H9 (cell line): ENCODE data around the gene RSPRY1. TPM values are rescaled to one million over a fixed set of nuclear protein-coding genes. Genes with fewer than 3 reads are reported as not detected.

Experiments
- DNase-seq: peaks from one replicate; pipeline ENCODE4 v3.0.0-alpha.2; 2017
- H2AFZ ChIP-seq: one replicate; pipeline ENCODE4 v1.6.1; 2013; ENCODE audit warnings: mild to moderate bottlenecking, low read length, control low read depth, moderate library complexity
- H2AK5ac ChIP-seq: 2 replicates; pipeline ENCODE4 v1.6.1; 2013; ENCODE audit warnings: low read length, control low read depth, mixed read lengths; ENCODE audit not compliant: insufficient read length
- H2BK120ac ChIP-seq: one replicate; pipeline ENCODE4 v1.6.1; 2013; ENCODE audit warnings: low read depth, mild to moderate bottlenecking, low read length, control low read depth, inconsistent platforms; ENCODE audit not compliant: poor library complexity, severe bottlenecking
- H2BK12ac ChIP-seq: 2 replicates; pipeline ENCODE4 v1.6.1; 2013; ENCODE audit warnings: low read length, control low read depth, mixed read lengths, low read depth; ENCODE audit not compliant: insufficient read length
- H2BK15ac ChIP-seq: 2 replicates; pipeline ENCODE4 v1.6.1; 2013; ENCODE audit warnings: low read depth, low read length, control low read depth
- H2BK20ac ChIP-seq: one replicate; pipeline ENCODE4 v1.6.1; 2013; ENCODE audit warnings: low read depth, mild to moderate bottlenecking, low read length, control low read depth, inconsistent platforms; ENCODE audit not compliant: poor library complexity, severe bottlenecking
- H2BK5ac ChIP-seq: 2 replicates; pipeline ENCODE4 v1.6.1; 2013; ENCODE audit warnings: low read length, control low read depth, mixed read lengths; ENCODE audit not compliant: insufficient read length
- H3K14ac ChIP-seq: 2 replicates; pipeline ENCODE4 v1.6.1; 2013; ENCODE audit warnings: low read length, control low read depth; ENCODE audit not compliant: insufficient read depth
- H3K18ac ChIP-seq: 2 replicates; pipeline ENCODE4 v1.6.1; 2013; ENCODE audit warnings: low read depth, mild to moderate bottlenecking, mixed read lengths, low read length, control low read depth; ENCODE audit not compliant: insufficient read length
- H3K23ac ChIP-seq: 2 replicates; pipeline ENCODE4 v1.6.1; 2013; ENCODE audit warnings: low read length, control low read depth, mixed read lengths, low read depth; ENCODE audit not compliant: insufficient read length
- H3K23me2 ChIP-seq: 2 replicates; pipeline ENCODE4 v1.6.1; 2013; ENCODE audit warnings: low read depth, mild to moderate bottlenecking, mixed read lengths, low read length, control low read depth; ENCODE audit not compliant: insufficient read length, poor library complexity, severe bottlenecking
- H3K27ac ChIP-seq: 2 replicates; pipeline ENCODE4 v1.5.1; 2013; ENCODE audit warnings: low read length, control low read depth, mixed read lengths, low read depth; ENCODE audit not compliant: insufficient read length
- H3K27me3 ChIP-seq: 2 replicates; pipeline ENCODE4 v1.6.1; 2013; ENCODE audit warnings: low read length, control low read depth, inconsistent platforms; ENCODE audit not compliant: insufficient read depth
- H3K4ac ChIP-seq: 2 replicates; pipeline ENCODE4 v1.6.1; 2013; ENCODE audit warnings: low read depth, mild to moderate bottlenecking, control low read depth, inconsistent platforms, low read length, moderate library complexity
- H3K4me1 ChIP-seq: 2 replicates; pipeline ENCODE4 v1.6.1; 2013; ENCODE audit warnings: low read length, control low read depth, inconsistent platforms; ENCODE audit not compliant: insufficient read depth
- H3K4me2 ChIP-seq: 2 replicates; pipeline ENCODE4 v1.6.1; 2013; ENCODE audit warnings: low read length, control low read depth, mixed read lengths; ENCODE audit not compliant: insufficient read length, insufficient read depth
- H3K56ac ChIP-seq: 2 replicates; pipeline ENCODE4 v1.6.1; 2013; ENCODE audit warnings: low read depth, mild to moderate bottlenecking, mixed read lengths, low read length, control low read depth; ENCODE audit not compliant: insufficient read length
- H3K79me1 ChIP-seq: 2 replicates; pipeline ENCODE4 v1.6.1; 2013; ENCODE audit warnings: low read depth, mild to moderate bottlenecking, moderate library complexity, low read length, control low read depth, inconsistent platforms; ENCODE audit not compliant: insufficient read depth, poor library complexity, severe bottlenecking
- H3K79me2 ChIP-seq: 2 replicates; pipeline ENCODE4 v1.6.1; 2013; ENCODE audit warnings: low read length, control low read depth, inconsistent platforms; ENCODE audit not compliant: insufficient read depth
- H3K9ac ChIP-seq: 2 replicates; pipeline ENCODE4 v1.6.1; 2013; ENCODE audit warnings: low read length, control low read depth, mixed read lengths; ENCODE audit not compliant: insufficient read length; ENCODE audit errors: extremely low read depth
- H3K9me3 ChIP-seq: one replicate; pipeline ENCODE4 v1.6.1; 2013; ENCODE audit warnings: low read depth, low read length, inconsistent platforms; ENCODE audit not compliant: control insufficient read depth
- H3T11ph ChIP-seq: one replicate; pipeline ENCODE4 v1.6.1; 2013; ENCODE audit warnings: mild to moderate bottlenecking, low read length, control low read depth, inconsistent platforms
- H4K20me1 ChIP-seq: one replicate; pipeline ENCODE4 v1.6.1; 2013; ENCODE audit not compliant: control insufficient read depth, insufficient read length, insufficient read depth
- H4K5ac ChIP-seq: 2 replicates; pipeline ENCODE4 v1.6.1; 2013; ENCODE audit warnings: low read depth, mild to moderate bottlenecking, mixed read lengths, low read length, control low read depth; ENCODE audit not compliant: insufficient read length
- H4K8ac ChIP-seq: replicated peaks from 2 replicates; pipeline ENCODE4 v1.6.1; 2013; ENCODE audit warnings: low read length, control low read depth, mixed read lengths, low read depth; ENCODE audit not compliant: insufficient read length
- H4K91ac ChIP-seq: 2 replicates; pipeline ENCODE4 v1.6.1; 2013; ENCODE audit warnings: low read depth, mild to moderate bottlenecking, moderate library complexity, mixed read lengths, low read length, control low read depth; ENCODE audit not compliant: insufficient read length
- H3K27ac Mint-ChIP-seq, 3 experiments: 2 replicates in 2 of 3; 3 replicates in 1 of 3; pipeline ENCODE4 v1.8.0; 2020 to 2021; ENCODE audit warnings: mixed read lengths in 3 of 3, mild to moderate bottlenecking in 1 of 3, moderate library complexity in 1 of 3
- H3K27me3 Mint-ChIP-seq: 2 replicates; pipeline ENCODE4 v1.8.0; 2021; ENCODE audit warnings: low read depth, mild to moderate bottlenecking, moderate library complexity, mixed read lengths
- H3K36me3 Mint-ChIP-seq, 3 experiments: 2 replicates in 2 of 3; 3 replicates in 1 of 3; pipeline ENCODE4 v1.8.0; 2020 to 2021; ENCODE audit warnings: low read depth in 3 of 3, mixed read lengths in 3 of 3; ENCODE audit not compliant: insufficient read depth in 1 of 3
- H3K4me1 Mint-ChIP-seq, 2 experiments: 2 replicates each; pipeline ENCODE4 v1.8.0; 2020; ENCODE audit warnings: mixed read lengths in 2 of 2
- H3K4me3 Mint-ChIP-seq, 2 experiments: 2 replicates in 1 of 2; 3 replicates in 1 of 2; pipeline ENCODE4 v1.8.0; 2020 to 2021; ENCODE audit warnings: mild to moderate bottlenecking in 2 of 2, mixed read lengths in 2 of 2, moderate library complexity in 1 of 2
- H3K9me3 Mint-ChIP-seq, 2 experiments: 2 replicates in 1 of 2; 3 replicates in 1 of 2; pipeline ENCODE4 v1.8.0; 2020; ENCODE audit warnings: mild to moderate bottlenecking in 2 of 2, mixed read lengths in 2 of 2, moderate library complexity in 1 of 2
- CTCF ChIP-seq: fragments of 200-600 bp; sonication (generic); conservative IDR thresholded peaks from 3 replicates; pipeline ENCODE4 v1.8.0; 2021; ENCODE audit warnings: antibody characterized with exemption, mild to moderate bottlenecking
- total RNA-seq: library from RNA; stranded (reverse); gene quantifications from 2 replicates; pipeline ENCODE4 v1.2.1, GENCODE V29; 2021

The RSPRY1 gene
- total RNA-seq, 1 experiment from 2014 or later: 36.1 TPM

DNA sequence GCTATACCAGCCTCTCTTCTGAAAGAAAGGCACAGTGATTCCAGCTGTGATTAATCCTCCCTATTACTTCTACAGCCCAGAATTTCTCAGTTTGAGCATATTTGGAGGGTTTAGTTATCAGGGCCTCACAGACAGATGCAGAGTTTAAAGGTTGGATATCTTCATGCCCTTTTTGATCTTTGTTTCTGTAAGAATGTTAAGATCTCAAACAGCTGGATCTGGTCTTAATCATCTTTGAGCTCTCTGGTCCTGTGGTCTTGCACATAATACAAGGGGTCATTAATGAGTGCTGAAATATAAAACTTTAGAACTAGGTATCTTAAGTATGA lies 49.9 kb downstream of the RSPRY1 start:
- no peak overlapping the region for H3K27ac ChIP-seq
- no peak overlapping the region for H3K4ac ChIP-seq
- H4K91ac ChIP-seq: no peak overlapping the region
- Mint-ChIP-seq H3K4me3 (no peak overlapping the region), H3K4me1 (no peaks in the 10 kb centered on the region), H3K27me3 (no peaks in the 10 kb centered on the region), H3K27ac (no peak overlapping the region), H3K9me3 (no peaks in the 10 kb centered on the region), H3K36me3 (peaks cover 18 to 56% (median 45%) of the 10 kb centered on the region in 3 experiments)
- H2BK12ac ChIP-seq: no peak overlapping the region
- no peak overlapping the region for H2BK5ac ChIP-seq
- no peaks in the 10 kb centered on the region for H3K4me1 ChIP-seq
- H3K56ac ChIP-seq: no peak overlapping the region
- no peak overlapping the region for H3K18ac ChIP-seq
- H2BK120ac ChIP-seq: no peak overlapping the region
- no peak overlapping the region for H2BK15ac ChIP-seq
- no peaks in the 10 kb centered on the region for H3K27me3 ChIP-seq
- no peak overlapping the region for H3K4me2 ChIP-seq
- H3K9me3 ChIP-seq: no peaks in the 10 kb centered on the region
- H3K9ac ChIP-seq: no peak overlapping the region
- H3K14ac ChIP-seq: no peak overlapping the region
- TF ChIP-seq CTCF: no peak
- no peak for DNase-seq
- no peaks in the 10 kb centered on the region for H3K79me2 ChIP-seq
- no peaks in the 10 kb centered on the region for H3K79me1 ChIP-seq
- no peak overlapping the region for H3T11ph ChIP-seq
- no peak overlapping the region for H4K8ac ChIP-seq
- H4K5ac ChIP-seq: no peak overlapping the region
- H4K20me1 ChIP-seq: no peaks in the 10 kb centered on the region
- H2BK20ac ChIP-seq: no peak overlapping the region
- H2AFZ ChIP-seq: no peak overlapping the region
- no peak overlapping the region for H3K23ac ChIP-seq
- H2AK5ac ChIP-seq: no peak overlapping the region
- no peaks in the 10 kb centered on the region for H3K23me2 ChIP-seq
